Measurements from ENCODE around the gene ANKRD23.
"Not testable (repeated sequence)": the region's sequence is repeated elsewhere in the genome, so short reads cannot be mapped to it uniquely, and the experiment has no call there.

ANKRD23 gene

GRCh38 chr2:96811917-96812316 is 31.9 kb downstream of the ANKRD23 start:
- no peak overlapping the region for H2AFZ ChIP-seq (ENCODE audit: low read length, unreplicated experiment)
- H3K27me3 ChIP-seq (ENCODE audit: insufficient read depth, low read length) = no peaks in the 10 kb centered on the region
- no peak overlapping the region for H3K4me3 ChIP-seq (ENCODE audit: low read depth, low read length)
- H3K79me2 ChIP-seq (ENCODE audit: control insufficient read depth, insufficient read depth, low read length, unreplicated experiment) = no peaks in the 10 kb centered on the region
- H3K4me1 ChIP-seq (ENCODE audit: control insufficient read depth, insufficient read depth, low read length, unreplicated experiment) = peaks cover 8% of the 10 kb centered on the region
- no peak overlapping the region for H3K27ac ChIP-seq (ENCODE audit: low read depth, low read length)
- H3K36me3 ChIP-seq (ENCODE audit: insufficient read depth, low read length) = no peaks in the 10 kb centered on the region

GRCh38 chr2:96810783-96811192 is 33.0 kb downstream of the ANKRD23 start:
- Histone ChIP-seq H2AFZ (ENCODE audit: low read length, unreplicated experiment) (no peak overlapping the region), H3K36me3 (ENCODE audit: insufficient read depth, low read length) (no peaks in the 10 kb centered on the region), H3K27me3 (ENCODE audit: insufficient read depth, low read length) (no peaks in the 10 kb centered on the region), H3K4me1 (ENCODE audit: control insufficient read depth, insufficient read depth, low read length, unreplicated experiment) (peaks cover 8% of the 10 kb centered on the region), H3K79me2 (ENCODE audit: control insufficient read depth, insufficient read depth, low read length, unreplicated experiment) (no peaks in the 10 kb centered on the region), H3K27ac (ENCODE audit: low read depth, low read length) (no peak overlapping the region), H3K4me3 (ENCODE audit: low read depth, low read length) (no peak overlapping the region)

DNA sequence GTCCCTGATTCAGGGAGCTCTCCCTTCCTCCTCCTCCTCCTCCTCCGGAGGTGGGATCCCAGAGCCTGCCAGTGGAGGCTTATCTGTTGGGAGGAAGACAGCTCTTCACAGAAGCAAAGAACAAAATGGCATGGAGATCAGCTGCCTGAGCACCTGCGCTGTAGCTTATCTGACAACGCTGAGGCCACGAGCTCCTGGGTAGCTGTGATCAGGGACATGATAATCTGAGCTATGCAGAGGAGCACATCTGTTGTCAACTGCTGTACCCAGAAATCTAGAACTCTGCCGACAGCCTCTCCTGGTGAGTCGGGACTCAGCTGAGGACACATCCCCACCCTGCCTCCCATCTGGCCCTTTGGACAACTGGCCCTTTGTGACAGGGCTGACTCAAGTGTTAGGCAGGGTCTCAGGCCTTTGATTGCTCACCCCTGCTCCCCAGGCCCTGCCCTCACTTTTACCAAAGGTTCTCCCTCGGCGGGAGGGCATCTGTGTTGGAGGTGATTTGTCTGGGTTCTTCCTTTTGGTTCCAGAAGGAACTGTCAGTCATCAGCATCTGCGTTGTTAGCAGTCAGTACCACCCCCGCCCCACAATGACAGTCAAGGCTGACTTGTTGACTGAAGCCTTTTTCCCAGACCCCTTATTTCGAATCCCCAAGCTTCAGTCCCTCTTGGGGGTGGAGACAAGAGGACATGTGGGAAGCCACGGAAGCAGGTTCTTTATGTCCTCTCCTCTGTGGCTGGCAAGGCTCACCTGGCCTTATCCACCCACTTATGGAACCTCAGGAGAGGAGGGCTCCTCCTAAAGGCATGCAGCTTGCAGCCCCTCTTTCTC is 33.7 kb downstream of the ANKRD23 start:
- peaks cover 6% of the 10 kb centered on the region for H3K4me1 ChIP-seq (ENCODE audit: control insufficient read depth, insufficient read depth, low read length, unreplicated experiment)
- H3K36me3 ChIP-seq (ENCODE audit: insufficient read depth, low read length) = no peaks in the 10 kb centered on the region
- H3K27me3 ChIP-seq (ENCODE audit: insufficient read depth, low read length) = no peaks in the 10 kb centered on the region
- H3K27ac ChIP-seq (ENCODE audit: low read depth, low read length) = no peak overlapping the region
- H2AFZ ChIP-seq (ENCODE audit: low read length, unreplicated experiment) = no peak overlapping the region
- no peaks in the 10 kb centered on the region for H3K79me2 ChIP-seq (ENCODE audit: control insufficient read depth, insufficient read depth, low read length, unreplicated experiment)
- no peak overlapping the region for H3K4me3 ChIP-seq (ENCODE audit: low read depth, low read length)

DNA sequence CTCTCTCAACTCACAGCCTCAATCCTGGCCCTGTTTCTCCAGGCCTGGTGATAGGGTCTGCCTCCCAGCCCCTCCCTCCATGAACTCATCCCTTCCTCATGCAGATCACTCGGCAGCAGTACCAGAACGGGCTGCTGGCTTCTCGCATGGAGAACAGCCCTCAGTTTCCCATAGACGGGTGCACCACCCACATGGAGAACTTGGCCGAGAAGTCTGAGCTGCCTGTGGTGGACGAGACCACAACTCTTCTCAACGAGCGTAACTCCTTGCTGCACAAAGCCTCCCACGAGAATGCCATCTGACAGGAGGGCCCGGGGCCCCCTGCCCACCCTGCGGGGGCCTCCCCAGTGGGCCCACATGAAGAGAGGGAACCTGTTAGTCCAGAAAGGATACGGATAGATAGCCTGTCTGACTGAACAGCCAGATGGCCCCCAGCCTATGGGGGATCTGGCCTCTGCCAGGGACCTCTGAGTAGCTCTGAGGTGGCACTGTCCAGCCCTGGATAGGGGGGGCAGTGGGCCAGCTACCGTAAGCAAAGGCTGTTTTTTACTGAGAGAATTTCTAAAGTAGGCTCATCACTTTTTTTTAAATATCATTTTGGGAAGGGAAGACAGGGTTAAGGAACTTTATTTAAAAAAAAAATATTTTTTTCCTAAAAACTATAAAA is 34.5 kb downstream of the ANKRD23 start:
- no peaks in the 10 kb centered on the region for H3K27me3 ChIP-seq (ENCODE audit: insufficient read depth, low read length)
- H3K36me3 ChIP-seq (ENCODE audit: insufficient read depth, low read length) = no peaks in the 10 kb centered on the region
- peaks cover 4% of the 10 kb centered on the region for H3K4me1 ChIP-seq (ENCODE audit: control insufficient read depth, insufficient read depth, low read length, unreplicated experiment)
- no peak overlapping the region for H3K4me3 ChIP-seq (ENCODE audit: low read depth, low read length)
- H3K27ac ChIP-seq (ENCODE audit: low read depth, low read length) = no peak overlapping the region
- H2AFZ ChIP-seq (ENCODE audit: low read length, unreplicated experiment) = no peak overlapping the region
- no peaks in the 10 kb centered on the region for H3K79me2 ChIP-seq (ENCODE audit: control insufficient read depth, insufficient read depth, low read length, unreplicated experiment)

GRCh38 chr2:96808176-96808837 is 35.5 kb downstream of the ANKRD23 start:
- peaks cover 4% of the 10 kb centered on the region for H3K4me1 ChIP-seq (ENCODE audit: control insufficient read depth, insufficient read depth, low read length, unreplicated experiment)
- no peak overlapping the region for H2AFZ ChIP-seq (ENCODE audit: low read length, unreplicated experiment)
- H3K36me3 ChIP-seq (ENCODE audit: insufficient read depth, low read length) = no peaks in the 10 kb centered on the region
- no peaks in the 10 kb centered on the region for H3K27me3 ChIP-seq (ENCODE audit: insufficient read depth, low read length)
- H3K27ac ChIP-seq (ENCODE audit: low read depth, low read length) = no peak overlapping the region
- no peaks in the 10 kb centered on the region for H3K79me2 ChIP-seq (ENCODE audit: control insufficient read depth, insufficient read depth, low read length, unreplicated experiment)
- H3K4me3 ChIP-seq (ENCODE audit: low read depth, low read length) = no peak overlapping the region

GRCh38 chr2:96807127-96807471 is 36.7 kb downstream of the ANKRD23 start:
- H3K4me1 ChIP-seq (ENCODE audit: control insufficient read depth, insufficient read depth, low read length, unreplicated experiment) = peaks cover 1% of the 10 kb centered on the region
- no peak overlapping the region for H2AFZ ChIP-seq (ENCODE audit: low read length, unreplicated experiment)
- H3K4me3 ChIP-seq (ENCODE audit: low read depth, low read length) = no peak overlapping the region
- no peak overlapping the region for H3K27ac ChIP-seq (ENCODE audit: low read depth, low read length)
- no peaks in the 10 kb centered on the region for H3K36me3 ChIP-seq (ENCODE audit: insufficient read depth, low read length)
- no peaks in the 10 kb centered on the region for H3K27me3 ChIP-seq (ENCODE audit: insufficient read depth, low read length)
- no peaks in the 10 kb centered on the region for H3K79me2 ChIP-seq (ENCODE audit: control insufficient read depth, insufficient read depth, low read length, unreplicated experiment)

DNA sequence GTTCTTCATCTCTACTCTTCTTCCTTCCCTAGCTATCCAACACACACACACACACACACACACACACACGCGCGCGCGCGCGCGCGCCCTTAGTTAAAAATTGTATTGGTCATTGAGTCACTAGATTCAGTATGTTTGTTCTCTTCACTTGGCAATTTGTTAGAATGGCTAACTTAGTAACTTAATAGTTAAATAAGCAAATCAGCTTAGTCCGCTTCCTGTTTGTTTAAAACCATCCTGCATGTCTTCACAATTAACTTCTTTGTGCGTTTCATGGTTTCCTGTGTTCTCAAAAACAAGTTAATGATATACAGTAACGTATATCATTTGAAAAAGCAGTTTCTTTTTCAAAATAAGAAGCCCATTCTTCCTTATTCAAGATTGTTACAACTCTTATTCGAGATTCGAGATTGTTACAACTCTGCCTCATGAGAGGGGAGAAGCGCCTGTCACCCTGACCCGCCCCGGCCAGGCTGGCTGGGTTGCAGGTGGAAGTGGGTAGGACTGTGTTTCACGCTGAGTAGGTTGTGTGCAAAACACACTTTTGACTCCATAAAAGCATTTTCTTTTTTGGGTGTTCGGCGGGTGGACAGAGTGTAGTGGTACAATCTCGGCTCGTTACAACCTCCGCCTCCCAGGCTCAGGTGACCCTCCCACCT is 37.2 kb downstream of the ANKRD23 start:
- Histone ChIP-seq H3K36me3 (ENCODE audit: insufficient read depth, low read length) (no peaks in the 10 kb centered on the region), H3K27ac (ENCODE audit: low read depth, low read length) (no peak overlapping the region), H3K27me3 (ENCODE audit: insufficient read depth, low read length) (no peaks in the 10 kb centered on the region), H3K79me2 (ENCODE audit: control insufficient read depth, insufficient read depth, low read length, unreplicated experiment) (no peaks in the 10 kb centered on the region), H3K4me1 (ENCODE audit: control insufficient read depth, insufficient read depth, low read length, unreplicated experiment) (no peaks in the 10 kb centered on the region), H2AFZ (ENCODE audit: low read length, unreplicated experiment) (no peak overlapping the region), H3K4me3 (ENCODE audit: low read depth, low read length) (no peak overlapping the region)

DNA sequence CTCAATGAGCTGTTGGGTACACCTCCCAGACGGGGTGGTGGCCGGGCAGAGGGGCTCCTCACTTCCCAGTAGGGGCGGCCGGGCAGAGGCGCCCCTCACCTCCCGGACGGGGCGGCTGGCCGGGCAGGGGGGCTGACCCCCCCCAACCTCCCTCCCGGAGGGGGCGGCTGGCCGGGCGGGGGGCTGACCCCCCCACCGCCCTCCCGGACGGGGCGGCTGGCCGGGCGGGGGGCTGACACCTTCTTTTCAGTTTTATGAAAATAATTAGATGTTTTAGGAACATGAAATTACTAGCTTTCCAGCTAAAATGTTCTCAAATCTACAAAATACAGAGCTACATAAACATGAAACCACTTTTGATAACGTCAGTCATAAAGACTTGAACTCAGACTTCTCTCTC is 37.9 kb downstream of the ANKRD23 start:
- not testable (repeated sequence) for H3K79me2 ChIP-seq (ENCODE audit: control insufficient read depth, insufficient read depth, low read length, unreplicated experiment); H3K4me1 ChIP-seq (ENCODE audit: control insufficient read depth, insufficient read depth, low read length, unreplicated experiment); H3K27me3 ChIP-seq (ENCODE audit: insufficient read depth, low read length); H3K36me3 ChIP-seq (ENCODE audit: insufficient read depth, low read length); H3K4me3 ChIP-seq (ENCODE audit: low read depth, low read length); H3K27ac ChIP-seq (ENCODE audit: low read depth, low read length); H2AFZ ChIP-seq (ENCODE audit: low read length, unreplicated experiment)

- Histone ChIP-seq H3K36me3 (ENCODE audit: insufficient read depth, low read length) (no peaks in the 10 kb centered on the region), H3K27me3 (ENCODE audit: insufficient read depth, low read length) (no peaks in the 10 kb centered on the region), H3K4me1 (ENCODE audit: control insufficient read depth, insufficient read depth, low read length, unreplicated experiment) (no peaks in the 10 kb centered on the region), H3K79me2 (ENCODE audit: control insufficient read depth, insufficient read depth, low read length, unreplicated experiment) (no peaks in the 10 kb centered on the region), H3K27ac (ENCODE audit: low read depth, low read length) (no peak overlapping the region), H3K4me3 (ENCODE audit: low read depth, low read length) (no peak overlapping the region), H2AFZ (ENCODE audit: low read length, unreplicated experiment) (no peak overlapping the region)
These were observed 38.8 kb downstream of the ANKRD23 start for GRCh38 chr2:96804986-96805385.

DNA sequence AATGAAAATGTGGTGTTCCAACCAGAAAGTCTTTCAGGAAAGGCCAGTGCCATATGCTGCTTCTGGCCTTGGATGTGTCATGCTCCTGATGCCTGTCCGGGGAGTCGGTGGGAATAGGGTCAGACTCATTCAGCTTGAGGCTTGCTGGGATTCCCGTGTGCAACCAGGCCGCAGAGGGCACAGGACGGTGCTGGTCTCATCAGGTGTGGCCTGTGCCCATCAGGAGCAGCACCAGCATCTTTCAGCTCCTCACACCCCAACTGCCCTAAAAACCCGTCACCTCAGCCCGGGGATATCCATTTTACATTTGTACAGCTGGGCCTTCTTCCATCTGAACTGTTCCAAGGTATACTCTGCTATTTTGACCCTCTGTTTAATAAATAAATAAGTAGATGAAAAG is 41.1 kb downstream of the ANKRD23 start:
- H3K27ac ChIP-seq (ENCODE audit: low read depth, low read length) = no peak overlapping the region

More for the DNA sequence above, 41.1 kb downstream of the ANKRD23 start:
- Histone ChIP-seq H3K36me3 (ENCODE audit: insufficient read depth, low read length) (no peaks in the 10 kb centered on the region), H3K27me3 (ENCODE audit: insufficient read depth, low read length) (no peaks in the 10 kb centered on the region), H2AFZ (ENCODE audit: low read length, unreplicated experiment) (no peak overlapping the region), H3K4me1 (ENCODE audit: control insufficient read depth, insufficient read depth, low read length, unreplicated experiment) (no peaks in the 10 kb centered on the region), H3K4me3 (ENCODE audit: low read depth, low read length) (no peak overlapping the region), H3K79me2 (ENCODE audit: control insufficient read depth, insufficient read depth, low read length, unreplicated experiment) (no peaks in the 10 kb centered on the region)

All from ACC112 (cell line).